Measurements from ENCODE around the gene POLR2E. TPM values are rescaled to one million over a fixed set of nuclear protein-coding genes. Genes with fewer than 3 reads are reported as not detected.

The POLR2E gene
- total and polyA plus RNA-seq, 2 experiments from 2014 or later: 257 to 286 TPM

DNA sequence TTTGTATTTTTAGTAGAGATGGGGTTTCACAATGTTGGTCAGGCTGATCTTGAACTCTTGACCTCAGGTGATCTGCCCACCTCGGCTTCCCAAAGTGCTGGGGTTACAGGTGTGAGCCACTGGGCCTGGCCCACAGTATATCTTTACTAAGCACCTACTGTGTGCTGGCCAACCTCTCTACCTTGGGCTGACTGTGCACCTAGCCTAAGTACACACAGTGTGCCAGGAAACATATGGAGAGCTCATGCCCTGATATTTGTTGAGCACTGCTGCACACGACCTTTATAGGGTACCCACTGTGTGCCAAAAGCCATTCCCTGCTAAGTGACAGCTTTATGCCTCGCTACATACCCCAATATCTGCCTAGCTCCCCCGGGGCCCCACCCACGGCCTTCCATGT lies 34.5 kb downstream of the POLR2E start (continued):
- TF ChIP-seq, protein P1, sequence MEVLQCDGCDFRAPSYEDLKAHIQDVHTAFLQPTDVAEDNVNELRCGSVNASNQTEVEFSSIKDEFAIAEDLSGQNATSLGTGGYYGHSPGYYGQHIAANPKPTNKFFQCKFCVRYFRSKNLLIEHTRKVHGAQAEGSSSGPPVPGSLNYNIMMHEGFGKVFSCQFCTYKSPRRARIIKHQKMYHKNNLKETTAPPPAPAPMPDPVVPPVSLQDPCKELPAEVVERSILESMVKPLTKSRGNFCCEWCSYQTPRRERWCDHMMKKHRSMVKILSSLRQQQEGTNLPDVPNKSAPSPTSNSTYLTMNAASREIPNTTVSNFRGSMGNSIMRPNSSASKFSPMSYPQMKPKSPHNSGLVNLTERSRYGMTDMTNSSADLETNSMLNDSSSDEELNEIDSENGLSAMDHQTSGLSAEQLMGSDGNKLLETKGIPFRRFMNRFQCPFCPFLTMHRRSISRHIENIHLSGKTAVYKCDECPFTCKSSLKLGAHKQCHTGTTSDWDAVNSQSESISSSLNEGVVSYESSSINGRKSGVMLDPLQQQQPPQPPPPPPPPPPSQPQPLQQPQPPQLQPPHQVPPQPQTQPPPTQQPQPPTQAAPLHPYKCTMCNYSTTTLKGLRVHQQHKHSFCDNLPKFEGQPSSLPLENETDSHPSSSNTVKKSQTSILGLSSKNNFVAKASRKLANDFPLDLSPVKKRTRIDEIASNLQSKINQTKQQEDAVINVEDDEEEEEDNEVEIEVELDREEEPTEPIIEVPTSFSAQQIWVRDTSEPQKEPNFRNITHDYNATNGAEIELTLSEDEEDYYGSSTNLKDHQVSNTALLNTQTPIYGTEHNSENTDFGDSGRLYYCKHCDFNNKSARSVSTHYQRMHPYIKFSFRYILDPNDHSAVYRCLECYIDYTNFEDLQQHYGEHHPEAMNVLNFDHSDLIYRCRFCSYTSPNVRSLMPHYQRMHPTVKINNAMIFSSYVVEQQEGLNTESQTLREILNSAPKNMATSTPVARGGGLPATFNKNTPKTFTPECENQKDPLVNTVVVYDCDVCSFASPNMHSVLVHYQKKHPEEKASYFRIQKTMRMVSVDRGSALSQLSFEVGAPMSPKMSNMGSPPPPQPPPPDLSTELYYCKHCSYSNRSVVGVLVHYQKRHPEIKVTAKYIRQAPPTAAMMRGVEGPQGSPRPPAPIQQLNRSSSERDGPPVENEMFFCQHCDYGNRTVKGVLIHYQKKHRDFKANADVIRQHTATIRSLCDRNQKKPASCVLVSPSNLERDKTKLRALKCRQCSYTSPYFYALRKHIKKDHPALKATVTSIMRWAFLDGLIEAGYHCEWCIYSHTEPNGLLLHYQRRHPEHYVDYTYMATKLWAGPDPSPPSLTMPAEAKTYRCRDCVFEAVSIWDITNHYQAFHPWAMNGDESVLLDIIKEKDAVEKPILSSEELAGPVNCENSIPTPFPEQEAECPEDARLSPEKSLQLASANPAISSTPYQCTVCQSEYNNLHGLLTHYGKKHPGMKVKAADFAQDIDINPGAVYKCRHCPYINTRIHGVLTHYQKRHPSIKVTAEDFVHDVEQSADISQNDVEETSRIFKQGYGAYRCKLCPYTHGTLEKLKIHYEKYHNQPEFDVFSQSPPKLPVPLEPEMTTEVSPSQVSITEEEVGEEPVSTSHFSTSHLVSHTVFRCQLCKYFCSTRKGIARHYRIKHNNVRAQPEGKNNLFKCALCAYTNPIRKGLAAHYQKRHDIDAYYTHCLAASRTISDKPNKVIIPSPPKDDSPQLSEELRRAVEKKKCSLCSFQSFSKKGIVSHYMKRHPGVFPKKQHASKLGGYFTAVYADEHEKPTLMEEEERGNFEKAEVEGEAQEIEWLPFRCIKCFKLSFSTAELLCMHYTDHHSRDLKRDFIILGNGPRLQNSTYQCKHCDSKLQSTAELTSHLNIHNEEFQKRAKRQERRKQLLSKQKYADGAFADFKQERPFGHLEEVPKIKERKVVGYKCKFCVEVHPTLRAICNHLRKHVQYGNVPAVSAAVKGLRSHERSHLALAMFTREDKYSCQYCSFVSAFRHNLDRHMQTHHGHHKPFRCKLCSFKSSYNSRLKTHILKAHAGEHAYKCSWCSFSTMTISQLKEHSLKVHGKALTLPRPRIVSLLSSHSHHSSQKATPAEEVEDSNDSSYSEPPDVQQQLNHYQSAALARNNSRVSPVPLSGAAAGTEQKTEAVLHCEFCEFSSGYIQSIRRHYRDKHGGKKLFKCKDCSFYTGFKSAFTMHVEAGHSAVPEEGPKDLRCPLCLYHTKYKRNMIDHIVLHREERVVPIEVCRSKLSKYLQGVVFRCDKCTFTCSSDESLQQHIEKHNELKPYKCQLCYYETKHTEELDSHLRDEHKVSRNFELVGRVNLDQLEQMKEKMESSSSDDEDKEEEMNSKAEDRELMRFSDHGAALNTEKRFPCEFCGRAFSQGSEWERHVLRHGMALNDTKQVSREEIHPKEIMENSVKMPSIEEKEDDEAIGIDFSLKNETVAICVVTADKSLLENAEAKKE (CRISPR knock-in tag; IDR thresholded peaks at IDR 0.05): no peak
- TF ChIP-seq ZNF114 (CRISPR knock-in tag; IDR thresholded peaks at IDR 0.05): no peak

DNA sequence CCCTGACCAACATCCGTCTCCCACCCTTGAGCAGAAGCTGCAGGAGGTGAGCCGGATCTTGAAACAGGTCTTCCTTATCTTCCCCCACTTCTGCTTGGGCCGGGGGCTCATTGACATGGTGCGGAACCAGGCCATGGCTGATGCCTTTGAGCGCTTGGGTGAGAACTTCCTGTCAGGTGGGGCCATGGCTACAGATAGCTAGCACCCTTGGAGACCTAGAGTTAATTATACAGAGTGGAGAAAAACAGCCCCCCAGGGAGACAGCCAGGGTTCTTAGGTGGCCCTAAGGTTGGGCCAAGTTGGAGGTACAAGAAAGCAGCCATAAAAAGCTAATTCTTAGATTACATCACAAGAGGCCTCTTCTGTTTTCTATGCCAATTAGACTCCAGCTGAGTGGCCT lies 37.1 kb downstream of the POLR2E start:
- Histone ChIP-seq H3K27me3 (ENCODE audit: insufficient read depth) (no peaks in the 10 kb centered on the region), H3K4me3 (no peak overlapping the region), H2AFZ (no peak overlapping the region), H3K9me2 (ENCODE audit: insufficient read depth) (no peaks in the 10 kb centered on the region), H3K79me2 (replicated peaks; ENCODE audit: insufficient read depth) (no peaks in the 10 kb centered on the region), H3F3A (replicated peaks; ENCODE audit: low read depth) (peaks cover 4% of the 10 kb centered on the region; the same call in 1 of the 2 replicates), H4K20me1 (replicated peaks; ENCODE audit: insufficient read depth) (no peaks in the 10 kb centered on the region), H3K36me3 (ENCODE audit: insufficient read depth) (peaks cover 18% of the 10 kb centered on the region), H3K4me2 (no peak overlapping the region), H3K27ac (ENCODE audit: low read depth) (no peak overlapping the region), H3K4me1 (ENCODE audit: insufficient read depth) (no peaks in the 10 kb centered on the region)
- DNase-seq (ENCODE audit: low spot score) (no peak), ATAC-seq (no peak)
- Mint-ChIP-seq H3K27me3 (ENCODE audit: insufficient read depth, low read depth, poor library complexity) (peaks cover 4% of the 10 kb centered on the region), H3K27ac (no peak overlapping the region), H3K36me3 (ENCODE audit: low read depth) (peaks cover 37% of the 10 kb centered on the region), H3K4me1 (no peaks in the 10 kb centered on the region), H3K4me3 (no peak overlapping the region), H3K9me3 (peaks cover 34% of the 10 kb centered on the region)
- no peak for TF ChIP-seq EZH2phosphoT487 (IDR thresholded peaks at IDR 0.05; ENCODE audit: unreplicated experiment)
- TF ChIP-seq ETS1 (IDR thresholded peaks at IDR 0.05): no peak
- TF ChIP-seq POLR2AphosphoS5 (IDR thresholded peaks at IDR 0.05; ENCODE audit: low read depth): no peak
- no peak for TF ChIP-seq JUNB (IDR thresholded peaks at IDR 0.05; ENCODE audit: unreplicated experiment)
- TF ChIP-seq ZNF331 (CRISPR knock-in tag; IDR thresholded peaks at IDR 0.05; ENCODE audit: low read depth): no peak
- TF ChIP-seq, protein P1 (CRISPR knock-in tag; IDR thresholded peaks at IDR 0.05): no peak
- TF ChIP-seq ZNF114 (CRISPR knock-in tag; IDR thresholded peaks at IDR 0.05): no peak
